SJSA1 (cell line): ENCODE measurements around the gene C5. TPM values are rescaled to one million over a fixed set of nuclear protein-coding genes. Genes with fewer than 3 reads are reported as not detected.
A peak's percentile ranks its signal among the peaks of the same experiment; 100 is the strongest.
"Not testable (repeated sequence)": the region's sequence is repeated elsewhere in the genome, so short reads cannot be mapped to it uniquely, and the experiment has no call there.

ENCODE experiments used
- DNase-seq, 2 experiments: peaks; one replicate each; pipeline ENCODE4 v3.0.0-alpha.2; 2015 to 2020; ENCODE audit warnings: low spot score in 2 of 2, low read depth in 1 of 2
- H3K27ac ChIP-seq: fragments of 250-450 bp; sonication (Bioruptor Pico); 2 replicates; pipeline ENCODE4 v1.5.1; 2020; ENCODE audit warnings: mild to moderate bottlenecking, moderate library complexity
- H3K27me3 ChIP-seq: fragments of 250-450 bp; sonication (Bioruptor Pico); replicated peaks from 2 replicates; pipeline ENCODE4 v1.5.1; 2020; ENCODE audit warnings: mild to moderate bottlenecking, moderate library complexity
- H3K36me3 ChIP-seq: fragments of 250-450 bp; sonication (Bioruptor Pico); 2 replicates; pipeline ENCODE4 v1.5.1; 2020; ENCODE audit warnings: mild to moderate bottlenecking
- H3K4me1 ChIP-seq: fragments of 250-450 bp; sonication (Bioruptor Pico); replicated peaks from 2 replicates; pipeline ENCODE4 v1.6.1; 2021; ENCODE audit warnings: mild to moderate bottlenecking
- H3K4me3 ChIP-seq: fragments of 250-450 bp; sonication (Bioruptor Pico); 2 replicates; pipeline ENCODE4 v1.5.1; 2020; ENCODE audit warnings: mild to moderate bottlenecking
- H3K9me3 ChIP-seq: fragments of 250-450 bp; sonication (Bioruptor Pico); replicated peaks from 2 replicates; pipeline ENCODE4 v1.5.1; 2020; ENCODE audit warnings: mild to moderate bottlenecking
- total RNA-seq: library from RNA; depleted of rRNA; stranded (reverse); fragments of >200 nt; shearing (Covaris generic); gene quantifications from 2 replicates; pipeline ENCODE4 v1.2.3, GENCODE V29; 2014; rRNA removed

The C5 gene
- total RNA-seq: 2.4 and 2.7 TPM in 2 replicates

DNA sequence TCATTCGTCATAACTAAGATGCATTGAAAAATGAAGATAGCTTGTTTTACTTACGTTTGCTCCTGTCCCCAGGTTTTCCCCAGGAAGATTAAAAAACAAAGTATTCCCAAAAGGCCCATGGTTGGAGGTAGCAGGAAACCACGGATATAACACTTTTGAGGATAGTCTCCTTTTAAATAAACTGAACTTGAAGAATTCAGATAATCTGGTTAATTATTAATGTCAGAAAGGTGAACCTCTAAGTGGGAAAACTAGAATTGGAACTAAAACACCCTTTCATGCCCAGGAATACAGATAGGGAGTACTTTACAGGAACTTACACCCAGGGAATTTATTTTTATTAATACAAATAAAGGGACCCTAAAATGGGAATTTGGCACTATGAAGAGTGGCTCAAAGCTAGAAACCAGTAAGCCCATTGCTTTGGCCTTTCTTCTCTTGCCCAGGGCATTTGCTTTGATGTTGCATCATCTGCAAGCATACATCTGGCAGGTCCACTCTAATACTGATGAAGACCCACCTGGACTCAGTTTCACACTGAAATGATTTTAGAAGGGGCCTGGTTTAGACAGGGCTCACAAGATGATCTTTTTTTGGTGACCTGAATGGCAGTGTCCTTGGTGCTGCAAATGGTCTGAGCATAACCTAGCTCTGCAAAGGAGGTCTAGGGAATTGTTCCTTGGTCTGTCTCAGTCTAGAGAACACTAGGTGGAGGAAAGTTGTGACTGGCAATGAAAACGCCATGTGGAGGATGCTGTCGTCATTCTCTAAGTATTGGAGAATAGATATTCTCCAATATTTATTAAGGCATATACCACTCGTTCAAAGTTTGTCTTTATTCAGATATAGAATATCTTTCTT is at the start of gene C5:
C5 (minus strand) TSS at position 148 of the 861 bp plus-strand sequence; CDS start at position 119, 29 bp downstream.
- Histone ChIP-seq H3K36me3 (no peaks in the 10 kb centered on the region), H3K9me3 (no peaks in the 10 kb centered on the region), H3K4me1 (no peaks in the 10 kb centered on the region), H3K27me3 (no peaks in the 10 kb centered on the region), H3K4me3 (no peak within 1 kb of the TSS), H3K27ac (no peak within 1 kb of the TSS)
- DNase-seq: no peak

DNA sequence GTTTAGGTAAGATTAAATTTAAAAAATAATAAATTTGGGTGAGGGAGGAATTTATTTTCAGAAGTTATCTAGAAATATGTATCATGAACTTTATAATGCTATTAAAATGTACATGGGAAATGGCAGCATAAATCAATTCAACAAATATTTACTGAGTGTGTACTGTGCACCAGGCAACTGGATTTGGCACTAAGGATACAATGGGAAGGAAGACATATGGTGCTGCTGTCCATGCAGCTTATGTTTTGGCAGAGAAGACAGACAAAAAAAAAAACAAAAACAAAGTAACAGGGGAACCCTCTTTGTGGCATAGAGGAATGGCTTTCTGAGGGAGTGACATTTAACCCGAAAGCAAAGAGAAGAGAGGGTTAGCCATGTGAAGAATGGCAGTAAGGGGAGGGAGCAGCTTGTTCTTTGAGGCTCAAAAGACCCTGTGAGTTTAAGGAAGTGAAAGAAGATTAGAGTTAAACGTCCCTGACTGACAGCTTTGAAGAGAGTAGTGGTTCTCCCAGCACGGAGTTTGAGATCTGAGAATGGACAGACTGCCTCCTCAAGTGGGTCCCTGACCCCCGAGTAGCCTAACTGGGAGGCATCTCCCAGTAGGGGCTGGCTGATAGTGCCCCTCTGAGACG is 48.6 kb upstream of the C5 start:
- H3K9me3 ChIP-seq: no peaks in the 10 kb centered on the region
- no peak overlapping the region for H3K4me3 ChIP-seq
- no peak for DNase-seq
- no peaks in the 10 kb centered on the region for H3K27me3 ChIP-seq
- no peak overlapping the region for H3K27ac ChIP-seq
- no peaks in the 10 kb centered on the region for H3K4me1 ChIP-seq
- peaks cover 5% of the 10 kb centered on the region; the same call in 1 of the 2 replicates for H3K36me3 ChIP-seq

DNA sequence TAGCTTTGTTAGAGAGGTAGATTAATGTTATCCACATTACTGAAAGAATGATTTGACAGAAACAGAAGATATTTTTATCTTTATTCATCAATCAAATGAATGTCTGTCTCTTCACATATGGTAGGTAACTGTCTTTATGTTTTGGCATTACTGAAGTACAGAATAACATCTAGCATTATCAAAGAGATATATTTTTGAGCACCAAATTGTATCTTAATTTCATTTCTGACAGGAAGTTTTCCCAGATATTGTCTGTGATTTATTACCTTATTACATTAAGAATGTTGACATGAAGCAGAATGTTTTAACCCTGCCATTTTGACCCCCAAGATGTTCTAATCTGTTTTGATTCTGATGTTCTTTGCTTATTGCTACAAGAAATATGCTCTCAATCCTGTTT is 45.0 kb upstream of the C5 start:
- Histone ChIP-seq H3K27me3 (no peaks in the 10 kb centered on the region), H3K9me3 (no peaks in the 10 kb centered on the region), H3K27ac (no peak overlapping the region), H3K4me3 (no peak overlapping the region), H3K4me1 (no peaks in the 10 kb centered on the region), H3K36me3 (peaks cover 5% of the 10 kb centered on the region; the same call in 1 of the 2 replicates)
- DNase-seq: no peak

DNA sequence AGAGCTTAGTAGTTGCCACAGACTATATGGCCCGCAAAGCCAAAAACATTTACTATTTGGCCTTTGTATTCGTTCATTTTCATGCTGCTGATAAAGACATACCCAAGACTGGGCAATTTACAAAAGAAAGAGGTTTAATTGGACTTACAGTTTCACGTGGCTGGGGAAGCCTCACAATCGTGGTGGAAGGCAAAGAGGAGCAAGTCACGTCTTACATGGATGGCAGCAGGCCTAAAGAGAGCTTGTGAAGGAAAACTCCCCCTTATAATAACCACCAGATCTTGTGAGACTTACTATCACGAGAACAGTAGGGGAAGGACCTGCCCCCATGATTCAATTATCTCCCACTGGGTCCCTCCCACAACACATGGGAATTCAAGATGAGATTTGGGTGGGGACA is 40.7 kb upstream of the C5 start:
- not testable (repeated sequence) for H3K4me3 ChIP-seq, DNase-seq, H3K9me3 ChIP-seq, H3K4me1 ChIP-seq, H3K36me3 ChIP-seq, H3K27ac ChIP-seq, H3K27me3 ChIP-seq

- Histone ChIP-seq H3K4me1 (no peaks in the 10 kb centered on the region), H3K36me3 (no peaks in the 10 kb centered on the region), H3K27ac (no peak overlapping the region), H3K9me3 (no peaks in the 10 kb centered on the region), H3K4me3 (no peak overlapping the region), H3K27me3 (no peaks in the 10 kb centered on the region)
- DNase-seq: no peak
These were observed 38.5 kb upstream of the C5 start for GRCh38 chr9:121088576-121088975.

DNA sequence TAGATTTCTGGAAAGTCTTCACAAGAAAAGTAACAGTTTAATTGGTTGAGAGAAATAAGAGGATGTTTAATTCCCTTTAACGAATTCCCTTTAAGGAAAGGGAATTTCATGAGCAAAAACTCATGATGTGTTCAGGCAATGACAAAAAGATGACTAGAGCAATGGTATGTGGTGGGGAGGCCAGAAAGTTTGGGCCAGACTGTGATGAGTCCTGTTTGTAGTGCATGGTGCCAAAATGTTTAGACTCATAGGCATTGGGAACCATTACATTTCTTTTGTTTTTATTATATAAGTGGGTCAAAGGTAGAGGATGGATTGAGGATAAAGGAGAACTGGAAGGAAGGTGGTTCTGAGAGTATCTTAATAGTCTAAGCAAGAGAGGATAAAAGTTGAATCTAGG is 35.6 kb upstream of the C5 start:
- Histone ChIP-seq H3K36me3 (peaks cover 6% of the 10 kb centered on the region; the same call in 1 of the 2 replicates), H3K27me3 (no peaks in the 10 kb centered on the region), H3K9me3 (no peaks in the 10 kb centered on the region), H3K4me3 (no peak overlapping the region), H3K4me1 (no peaks in the 10 kb centered on the region), H3K27ac (no peak overlapping the region)
- no peak for DNase-seq

- H3K4me1 ChIP-seq: no peaks in the 10 kb centered on the region
- H3K36me3 ChIP-seq: peaks cover 6% of the 10 kb centered on the region; the same call in 1 of the 2 replicates
- H3K27me3 ChIP-seq: no peaks in the 10 kb centered on the region
- H3K9me3 ChIP-seq: no peaks in the 10 kb centered on the region
- no peak overlapping the region for H3K4me3 ChIP-seq
- H3K27ac ChIP-seq: no peak overlapping the region
- no peak for DNase-seq
These were observed 32.0 kb upstream of the C5 start for GRCh38 chr9:121082075-121082474.

GRCh38 chr9:121075251-121076036 is 25.4 kb upstream of the C5 start:
- H3K27me3 ChIP-seq: no peaks in the 10 kb centered on the region
- H3K36me3 ChIP-seq: peaks cover 3% of the 10 kb centered on the region; the same call in 1 of the 2 replicates
- H3K9me3 ChIP-seq: no peaks in the 10 kb centered on the region

DNA sequence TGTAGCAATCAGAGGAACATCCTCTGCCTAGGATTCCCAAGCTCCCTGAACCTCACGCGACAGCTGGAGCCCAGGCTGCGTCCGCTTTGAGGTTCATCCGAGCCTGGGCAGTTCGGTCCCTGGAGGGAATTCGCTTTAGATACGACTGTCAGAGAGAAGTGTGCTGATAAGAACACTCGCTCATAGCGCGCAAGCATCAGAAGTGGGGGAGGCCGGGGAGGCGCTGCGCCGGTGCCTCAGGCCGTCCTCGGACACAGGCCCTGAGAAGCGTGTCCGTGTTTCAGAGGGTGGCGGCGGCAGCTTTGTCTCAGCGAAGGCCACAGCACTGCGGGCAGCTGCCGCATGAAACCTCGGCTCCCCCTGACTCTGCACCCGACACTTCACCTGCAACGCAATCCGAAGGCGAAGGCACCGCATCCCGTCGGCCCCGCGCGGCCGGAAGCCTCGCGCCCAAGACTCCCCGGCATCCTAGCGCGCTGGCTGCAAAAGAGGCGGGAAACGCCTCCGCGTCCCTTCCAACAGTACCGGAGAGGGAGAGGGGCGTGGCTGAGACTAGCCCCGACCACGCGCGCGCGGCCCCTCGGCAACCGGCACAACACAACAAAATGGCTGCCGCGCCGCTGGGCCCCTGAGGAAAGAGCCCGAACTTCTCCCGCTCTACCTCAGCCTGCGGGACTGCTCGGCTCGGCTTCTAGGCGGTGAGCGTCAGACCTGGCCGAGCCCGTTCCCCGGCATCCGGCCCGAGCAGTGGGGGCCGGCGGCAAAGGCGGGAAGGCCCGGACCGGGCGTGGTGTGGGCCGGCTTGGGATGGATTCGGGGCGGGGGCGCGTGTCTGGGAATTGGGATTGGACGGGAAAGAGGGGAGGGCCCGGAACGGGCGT is 24.5 kb upstream of the C5 start, which contains the start of gene CNTRL:
CNTRL (plus strand) TSS at position 586 of the 881 bp plus-strand sequence. CDS start 13,372 bp downstream, outside the sequence.
- Histone ChIP-seq H3K27me3 (no peaks in the 10 kb centered on the region), H3K4me3 (peak within 1 kb of the TSS; percentile 70), H3K9me3 (no peaks in the 10 kb centered on the region), H3K4me1 (peaks cover 14% of the 10 kb centered on the region), H3K36me3 (peaks cover 3% of the 10 kb centered on the region; the same call in 1 of the 2 replicates), H3K27ac (peak within 1 kb of the TSS; percentile 94)
- DNase-seq: peak; percentile 92 to 94

More at GRCh38 chr9:121075251-121076036, 25.4 kb upstream of the C5 start:
- DNase-seq: no peak
- H3K4me3 ChIP-seq: peak overlapping the region; percentile 70
- H3K4me1 ChIP-seq: peaks cover 10% of the 10 kb centered on the region
- H3K27ac ChIP-seq: peak overlapping the region; percentile 94

GRCh38 chr9:121073038-121073437 is 23.0 kb upstream of the C5 start:
- no peak for DNase-seq
- no peak overlapping the region for H3K4me3 ChIP-seq
- H3K27ac ChIP-seq: no peak overlapping the region
- no peaks in the 10 kb centered on the region for H3K27me3 ChIP-seq
- peaks cover 20% of the 10 kb centered on the region for H3K4me1 ChIP-seq
- H3K9me3 ChIP-seq: no peaks in the 10 kb centered on the region
- H3K36me3 ChIP-seq: peaks cover 3% of the 10 kb centered on the region; the same call in 1 of the 2 replicates

DNA sequence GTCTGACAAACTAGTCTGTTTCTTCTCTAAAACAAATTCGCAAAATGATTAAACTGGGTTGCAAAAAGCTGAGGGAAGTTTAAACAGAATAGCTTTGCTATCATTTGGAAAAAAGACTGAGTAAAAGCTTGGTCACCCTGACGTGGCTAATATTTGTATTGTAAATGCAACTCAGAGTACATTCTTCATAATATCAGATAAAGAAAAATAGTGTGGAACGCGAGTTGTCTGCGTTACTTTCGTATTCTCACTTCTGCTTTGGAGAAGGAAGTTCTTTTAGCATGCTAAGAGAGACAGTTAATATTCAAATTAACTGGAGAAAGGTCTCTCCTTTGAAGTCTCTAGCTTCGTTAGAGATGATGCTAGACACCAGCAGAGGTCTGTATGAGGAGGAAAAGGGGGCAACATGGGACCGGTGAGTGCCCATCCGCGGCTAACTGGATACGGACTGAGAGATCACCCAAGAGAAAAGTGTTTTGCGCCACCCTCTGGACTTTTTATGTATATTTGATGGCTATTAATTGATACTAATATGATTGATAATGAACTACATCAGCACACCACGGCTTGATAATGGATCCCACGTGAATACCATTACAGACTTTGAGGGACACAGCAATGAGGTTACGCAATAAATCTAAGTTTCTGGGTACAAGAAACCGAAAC is 21.8 kb upstream of the C5 start:
- no peaks in the 10 kb centered on the region for H3K9me3 ChIP-seq
- no peak overlapping the region for H3K27ac ChIP-seq
- peak in 1 of 2 experiments; percentile 26 for DNase-seq
- peaks cover 20% of the 10 kb centered on the region for H3K4me1 ChIP-seq
- H3K36me3 ChIP-seq: peaks cover 3% of the 10 kb centered on the region; the same call in 1 of the 2 replicates
- peak overlapping the region; percentile 25 for H3K4me3 ChIP-seq
- no peaks in the 10 kb centered on the region for H3K27me3 ChIP-seq

DNA sequence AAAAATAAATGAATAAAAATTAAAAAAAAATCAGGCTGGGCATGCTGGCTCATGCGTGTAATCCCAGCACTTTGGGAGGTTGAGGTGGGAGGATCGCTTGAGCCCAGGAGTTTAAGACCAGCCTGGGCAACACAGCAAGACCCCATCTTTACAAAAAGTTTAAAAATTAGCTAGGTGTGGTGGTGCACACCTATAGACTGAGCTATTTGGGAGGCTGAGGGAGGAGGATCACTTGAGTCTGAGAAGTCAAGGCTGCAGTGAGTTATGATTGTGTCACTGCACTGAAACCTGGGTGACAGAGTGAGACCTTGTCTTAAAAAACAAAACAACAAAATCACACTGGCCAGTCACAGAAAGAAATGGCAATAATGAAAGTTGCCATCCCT is 21.3 kb upstream of the C5 start:
- Histone ChIP-seq H3K9me3 (no peaks in the 10 kb centered on the region), H3K4me3 (peak overlapping the region; percentile 25), H3K4me1 (peaks cover 20% of the 10 kb centered on the region), H3K36me3 (peaks cover 3% of the 10 kb centered on the region; the same call in 1 of the 2 replicates), H3K27me3 (no peaks in the 10 kb centered on the region), H3K27ac (no peak overlapping the region)
- no peak for DNase-seq
